ENCODE results near the gene IFITM10. TPM values are rescaled to one million over a fixed set of nuclear protein-coding genes. Genes with fewer than 3 reads are reported as not detected.
"Not testable (repeated sequence)": the region's sequence is repeated elsewhere in the genome, so short reads cannot be mapped to it uniquely, and the experiment has no call there.

Gene IFITM10
- total RNA-seq, 1 experiment from 2014 or later = 0.18 TPM

DNA sequence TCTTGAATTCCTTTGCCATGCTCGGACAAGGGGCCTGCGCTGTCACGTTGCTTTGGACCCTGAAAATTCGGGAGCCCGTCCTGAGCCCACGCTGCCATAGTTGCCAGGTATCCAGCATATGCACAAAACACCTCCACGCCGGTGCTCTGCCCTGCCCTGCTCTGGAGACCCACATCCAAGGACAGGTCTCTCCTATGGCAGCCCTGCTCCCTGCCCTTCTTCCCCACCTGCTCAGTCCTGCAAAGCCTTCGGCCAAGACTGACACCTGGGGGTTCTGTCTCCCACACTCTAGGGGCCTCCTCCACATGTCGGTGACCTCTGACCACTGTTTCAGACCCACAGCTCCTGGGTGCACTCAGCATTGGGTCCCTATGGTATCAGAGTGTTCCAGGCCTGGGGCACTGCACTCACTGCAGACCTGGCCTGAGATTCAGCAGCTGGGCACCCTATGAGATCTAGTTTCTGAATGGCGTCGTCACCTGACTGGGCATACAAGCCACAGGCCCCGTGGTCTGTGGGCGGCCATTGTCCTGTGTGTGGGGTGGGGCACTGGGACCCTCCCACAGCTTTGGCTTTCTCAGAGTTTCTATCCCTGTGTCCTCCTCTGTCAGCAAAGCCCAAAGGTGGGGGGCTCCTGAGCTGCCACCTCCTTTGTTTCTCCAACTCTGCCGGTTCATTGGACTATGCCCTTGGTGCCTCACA, 55.4 kb downstream of the IFITM10 start:
- no peak for DNase-seq
- no peaks in the 10 kb centered on the region for H3K36me3 ChIP-seq
- peaks cover 3% of the 10 kb centered on the region; the same call in 1 of the 2 replicates for H3K27me3 ChIP-seq
- no peaks in the 10 kb centered on the region for H3K9me3 ChIP-seq (replicated peaks)
- H3K4me1 ChIP-seq = peaks cover 10% of the 10 kb centered on the region
- no peak overlapping the region for H3K4me3 ChIP-seq
- H3K27ac ChIP-seq = no peak overlapping the region

DNA sequence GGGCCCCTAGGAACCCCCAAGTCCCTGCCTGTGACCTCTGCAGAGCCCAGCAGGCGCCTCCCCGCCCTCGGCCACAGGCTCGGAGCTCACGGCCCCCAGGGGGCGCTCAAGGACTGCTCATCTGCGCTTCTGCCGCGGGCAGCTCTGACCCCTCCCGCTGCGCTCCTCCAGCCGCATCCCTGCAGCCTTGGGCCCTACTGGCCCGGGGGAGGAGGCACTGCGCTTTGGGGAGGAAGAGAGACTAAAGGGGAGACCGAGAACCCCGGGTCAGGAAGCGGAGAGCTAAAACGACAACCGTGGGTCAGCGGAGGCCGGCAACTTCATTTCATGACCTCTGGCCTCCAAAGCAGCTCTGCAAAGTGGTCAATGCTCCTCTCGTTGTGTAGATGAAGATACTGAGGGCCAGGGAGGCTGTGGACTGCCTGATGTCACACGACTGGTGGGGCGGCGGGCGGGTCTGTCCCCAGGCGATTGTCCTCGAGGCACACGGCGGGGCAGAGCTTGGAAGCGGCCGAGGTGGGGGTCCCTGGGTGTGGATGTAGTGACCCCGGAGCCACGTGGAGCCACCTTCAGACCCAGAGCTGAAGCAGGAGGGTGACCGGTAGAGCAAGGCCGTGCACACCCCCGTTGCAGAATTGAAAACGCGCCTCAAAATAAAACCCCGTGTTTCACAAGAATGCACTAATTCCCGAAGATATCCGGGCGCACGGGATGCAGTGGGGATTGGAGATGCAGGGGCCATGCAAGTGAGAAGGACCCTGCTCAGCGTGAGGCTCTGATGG, 56.1 kb downstream of the IFITM10 start:
- peak; percentile 84 to 88 for DNase-seq
- no peaks in the 10 kb centered on the region for H3K9me3 ChIP-seq (replicated peaks)
- peaks cover 10% of the 10 kb centered on the region for H3K4me1 ChIP-seq
- no peaks in the 10 kb centered on the region for H3K36me3 ChIP-seq
- peak overlapping the region; percentile 48; the same call in 1 of the 2 replicates for H3K27ac ChIP-seq
- H3K4me3 ChIP-seq = peak overlapping the region; percentile 42
- peaks cover 3% of the 10 kb centered on the region; the same call in 1 of the 2 replicates for H3K27me3 ChIP-seq

DNA sequence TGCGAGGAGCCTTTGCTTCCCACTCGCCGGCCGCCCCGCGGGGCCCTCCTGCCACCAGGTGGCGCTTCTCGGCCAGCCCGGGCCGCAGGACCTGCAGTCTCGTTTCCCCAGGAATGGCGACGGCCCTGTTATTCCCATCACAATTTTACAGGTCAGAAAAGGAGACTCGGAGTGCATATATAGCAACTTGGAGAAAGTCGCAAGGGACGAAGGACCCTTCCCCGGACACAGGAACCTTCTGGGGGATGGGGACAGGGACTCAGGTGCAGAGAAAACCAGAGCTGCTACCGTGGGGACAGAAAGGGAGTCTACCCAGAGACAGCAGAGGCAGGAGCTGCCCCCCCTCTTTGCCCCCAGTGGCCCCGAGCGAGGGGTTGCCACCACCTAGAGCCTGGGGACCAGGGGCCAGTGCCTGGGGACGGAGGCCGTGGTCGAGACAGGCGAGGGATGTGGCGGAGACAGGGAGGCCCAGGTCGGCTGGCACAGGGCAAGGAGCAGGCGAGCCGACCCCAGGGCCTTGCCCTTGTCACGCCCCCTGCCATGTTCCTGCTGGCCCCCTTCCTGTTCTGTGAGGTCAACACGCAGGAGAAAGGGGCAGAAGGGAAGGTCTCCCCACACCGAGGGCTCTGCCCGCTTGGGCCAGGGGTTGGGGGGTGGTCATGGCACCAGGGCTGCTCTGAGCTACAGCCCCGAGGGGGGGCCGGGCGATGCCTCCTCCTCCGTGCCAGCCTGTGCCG, 56.9 kb downstream of the IFITM10 start:
- peak; percentile 83 to 87 for DNase-seq
- peak overlapping the region; percentile 48 for H3K27ac ChIP-seq
- peaks cover 10% of the 10 kb centered on the region for H3K4me1 ChIP-seq
- H3K36me3 ChIP-seq = no peaks in the 10 kb centered on the region
- peak overlapping the region; percentile 42 for H3K4me3 ChIP-seq
- H3K9me3 ChIP-seq (replicated peaks) = no peaks in the 10 kb centered on the region
- H3K27me3 ChIP-seq = peaks cover 3% of the 10 kb centered on the region; the same call in 1 of the 2 replicates

DNA sequence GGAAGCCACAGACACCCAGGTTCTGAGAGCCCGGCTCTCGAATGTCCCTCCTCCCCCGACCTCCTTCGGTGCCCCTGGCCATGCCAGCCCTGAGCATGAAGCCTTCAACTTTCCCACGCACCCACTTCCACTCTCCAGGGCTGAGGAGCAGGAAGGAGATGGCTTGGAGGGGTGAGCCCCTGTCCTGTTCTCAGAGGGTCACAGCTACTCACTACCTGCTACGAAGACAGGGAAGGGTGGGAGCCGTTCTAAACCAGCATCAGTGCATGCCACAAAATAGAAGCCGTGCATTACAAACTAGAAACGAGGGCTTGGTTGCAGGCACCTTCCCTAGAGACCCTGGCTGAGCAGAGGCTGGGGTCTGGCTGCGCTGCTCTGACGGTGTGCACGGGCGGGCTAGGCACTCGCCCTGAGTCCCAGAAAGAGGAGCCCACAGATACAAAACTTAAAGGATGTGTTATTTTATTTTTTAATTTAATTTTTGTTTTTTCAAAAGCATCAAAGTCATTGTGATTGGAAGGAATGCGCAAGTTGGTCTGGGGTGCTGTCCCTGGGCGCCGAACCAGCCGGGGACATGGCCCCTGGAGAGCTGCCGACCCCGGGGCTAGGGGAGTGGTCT, 57.6 kb downstream of the IFITM10 start:
- H3K27ac ChIP-seq = no peak overlapping the region
- no peaks in the 10 kb centered on the region for H3K36me3 ChIP-seq
- H3K4me3 ChIP-seq = no peak overlapping the region
- peaks cover 3% of the 10 kb centered on the region; the same call in 1 of the 2 replicates for H3K27me3 ChIP-seq
- DNase-seq = no peak
- no peaks in the 10 kb centered on the region for H3K9me3 ChIP-seq (replicated peaks)
- peaks cover 10% of the 10 kb centered on the region for H3K4me1 ChIP-seq

DNA sequence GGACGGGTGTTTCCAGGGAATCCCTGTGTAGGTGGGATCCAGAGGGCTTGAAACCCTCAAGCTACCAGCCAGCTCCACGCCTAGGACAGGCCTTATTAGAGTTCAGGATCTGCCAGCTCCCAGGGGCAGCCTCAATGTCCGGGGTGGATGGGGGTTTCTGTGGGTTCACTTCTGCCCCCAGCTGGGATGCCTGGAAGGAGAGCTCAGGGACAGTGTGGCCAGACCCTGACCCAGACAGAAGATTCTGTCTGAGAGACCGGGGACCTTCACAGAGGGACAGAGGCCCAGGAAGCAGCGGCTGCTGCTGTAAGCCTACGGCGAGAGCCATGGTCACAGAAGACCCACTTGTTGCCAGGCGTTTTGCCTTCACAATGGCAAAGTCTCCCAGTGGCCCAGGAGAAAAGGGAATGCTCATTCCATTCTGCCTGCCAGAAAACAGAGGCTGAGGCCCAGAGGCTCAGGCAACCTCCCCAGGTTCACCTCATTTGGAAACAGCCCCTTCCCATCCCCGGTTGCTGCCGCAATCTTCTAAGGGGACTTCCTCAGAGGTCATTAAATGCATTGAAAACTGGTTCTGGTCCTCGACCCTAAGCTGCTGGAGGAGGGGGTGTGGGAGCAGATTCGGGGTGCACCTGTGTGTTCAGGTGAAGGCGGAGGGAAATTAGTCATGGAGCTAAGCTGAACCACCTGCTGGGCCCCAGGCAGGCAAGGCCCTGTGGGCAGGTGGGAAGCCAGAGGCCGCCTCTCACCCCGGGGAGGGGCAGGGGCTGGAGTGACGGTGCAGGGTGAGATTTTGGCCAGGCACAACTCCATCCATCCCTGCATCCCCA, 58.3 kb downstream of the IFITM10 start:
- Histone ChIP-seq H3K9me3 (replicated peaks) (no peaks in the 10 kb centered on the region), H3K27me3 (peaks cover 3% of the 10 kb centered on the region; the same call in 1 of the 2 replicates), H3K4me3 (no peak overlapping the region), H3K36me3 (no peaks in the 10 kb centered on the region), H3K4me1 (peaks cover 10% of the 10 kb centered on the region), H3K27ac (no peak overlapping the region)
- DNase-seq = no peak

DNA sequence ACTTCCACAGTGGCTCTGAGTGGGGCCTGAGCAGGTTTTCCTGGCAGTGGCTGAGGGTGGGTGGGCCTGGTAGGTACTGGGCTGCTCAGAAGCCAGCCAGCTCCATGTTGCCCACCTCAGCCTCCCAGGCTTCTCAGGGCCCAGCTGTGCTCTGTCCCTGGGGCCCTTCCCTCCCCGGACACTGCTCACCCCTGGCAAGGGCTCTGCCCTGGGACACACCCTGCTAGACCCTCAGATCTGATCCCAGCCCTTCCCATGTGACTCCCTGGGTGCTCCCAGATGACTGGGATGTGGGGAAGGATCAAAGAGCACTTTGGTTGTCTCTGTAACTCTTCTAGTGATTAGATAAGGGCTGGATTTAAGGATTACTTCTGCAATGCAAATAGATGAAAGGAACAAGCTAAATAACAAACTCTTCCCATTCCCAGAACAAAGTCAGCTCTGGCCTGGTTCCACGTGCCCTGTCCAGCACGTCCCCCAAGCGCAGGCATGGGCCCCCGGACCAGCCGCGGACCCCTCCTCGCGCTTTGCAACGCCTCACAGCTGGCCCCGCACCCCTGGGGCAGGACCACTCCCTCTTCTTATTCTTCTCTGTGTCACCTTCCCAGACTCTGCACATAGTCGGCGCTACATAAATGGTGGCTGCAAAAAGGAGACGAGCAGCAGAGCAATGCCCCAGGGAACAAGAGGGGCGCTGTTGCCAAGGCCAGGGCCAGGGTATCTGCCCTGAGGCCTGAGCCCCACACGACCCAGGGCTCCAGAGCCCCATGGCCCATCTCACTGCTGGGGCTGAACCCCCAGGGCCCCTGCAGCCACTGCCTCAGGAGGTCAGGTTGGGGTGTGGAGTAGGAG, 59.1 kb downstream of the IFITM10 start:
- H3K4me3 ChIP-seq = no peak overlapping the region
- H3K27ac ChIP-seq = no peak overlapping the region
- DNase-seq = no peak
- no peaks in the 10 kb centered on the region for H3K9me3 ChIP-seq (replicated peaks)
- H3K4me1 ChIP-seq = peaks cover 10% of the 10 kb centered on the region
- no peaks in the 10 kb centered on the region for H3K36me3 ChIP-seq
- H3K27me3 ChIP-seq = peaks cover 3% of the 10 kb centered on the region; the same call in 1 of the 2 replicates

DNA sequence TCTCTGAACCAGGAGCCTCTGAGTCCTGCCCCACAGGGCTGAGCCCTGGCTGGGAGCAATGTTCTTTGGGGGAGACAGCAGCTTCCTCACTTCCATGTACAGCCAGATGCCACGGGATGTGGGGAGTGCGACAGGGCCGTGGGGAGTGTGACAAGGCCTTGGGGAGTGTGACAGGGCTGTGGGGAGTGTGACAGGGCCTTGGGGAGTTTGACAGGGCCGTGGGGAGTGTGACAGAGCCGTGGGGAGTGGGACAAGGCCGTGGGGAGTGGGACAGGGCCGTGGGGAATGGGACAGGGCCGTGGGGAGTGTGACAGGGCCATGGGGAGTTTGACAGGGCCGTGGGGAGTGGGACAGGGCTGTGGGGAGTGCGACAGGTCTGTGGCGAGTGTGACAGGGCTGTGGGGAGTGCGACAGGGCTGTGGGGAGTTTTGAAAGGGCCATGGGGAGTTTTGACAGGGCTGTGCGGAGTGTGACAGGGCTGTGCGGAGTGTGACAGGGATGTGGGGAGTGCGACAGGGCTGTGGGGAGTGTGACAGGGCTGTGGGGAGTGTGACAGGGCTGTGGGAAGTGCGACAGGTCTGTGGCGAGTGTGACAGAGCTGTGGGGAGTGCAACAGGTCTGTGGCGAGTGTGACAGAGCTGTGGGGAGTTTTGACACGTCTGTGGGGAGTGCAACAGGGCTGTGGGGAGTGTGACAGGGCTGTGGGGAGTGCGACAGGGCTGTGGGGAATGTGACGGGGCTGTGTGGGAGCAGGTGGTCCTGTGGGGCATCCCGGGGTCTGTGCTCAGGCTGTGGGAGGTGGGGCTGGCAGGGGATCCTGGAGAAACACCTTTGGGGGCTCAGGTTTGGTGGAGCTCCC, 60.0 kb downstream of the IFITM10 start:
- Histone ChIP-seq H3K4me1 (peaks cover 10% of the 10 kb centered on the region), H3K4me3 (no peak overlapping the region), H3K9me3 (replicated peaks) (no peaks in the 10 kb centered on the region), H3K36me3 (no peaks in the 10 kb centered on the region), H3K27me3 (peaks cover 6% of the 10 kb centered on the region; the same call in 1 of the 2 replicates), H3K27ac (no peak overlapping the region)
- DNase-seq = no peak

DNA sequence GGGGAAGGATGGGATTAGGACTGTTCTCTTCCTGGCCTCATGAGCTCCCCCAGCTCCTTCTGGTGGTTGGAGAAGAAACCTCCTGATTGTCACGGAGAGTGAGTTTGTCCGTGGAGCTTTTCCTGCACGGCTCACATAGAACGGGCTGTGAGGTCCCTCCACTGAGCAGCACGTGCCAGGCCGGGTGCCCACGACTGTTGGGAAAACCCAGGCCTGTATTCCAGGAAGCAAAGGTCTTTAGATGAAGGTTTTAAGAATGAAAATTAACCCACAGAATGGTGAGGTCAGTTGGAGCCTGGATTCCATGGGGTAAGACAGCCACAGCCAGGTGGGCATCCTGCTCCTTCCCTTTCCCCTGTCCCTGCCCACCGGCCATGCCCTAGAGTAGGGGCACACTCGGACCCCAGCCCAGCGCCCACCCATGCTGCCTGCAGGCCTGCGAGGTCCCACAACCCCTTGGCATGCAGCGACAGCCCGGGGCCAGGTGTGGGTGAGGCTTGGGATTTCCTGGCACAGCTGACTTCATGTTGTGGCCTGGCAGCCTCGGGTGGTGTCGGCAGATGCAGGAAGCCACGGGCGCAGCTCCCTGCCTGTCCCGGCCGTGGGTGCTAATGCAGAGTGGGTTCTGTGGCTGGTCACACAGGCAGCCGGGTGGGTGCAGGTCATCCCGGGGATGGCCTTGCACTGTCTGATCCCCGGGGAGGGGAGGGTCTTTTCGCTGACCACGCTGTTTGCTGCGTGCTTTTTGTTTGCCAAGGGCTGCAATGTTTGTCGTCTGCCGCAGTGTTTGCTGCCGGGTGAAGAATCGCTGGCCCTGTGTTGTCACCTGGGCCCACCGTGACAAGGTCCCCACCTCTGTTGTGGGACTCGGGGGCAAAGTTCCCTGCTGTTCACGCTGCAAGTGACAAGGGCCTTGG, 60.9 kb downstream of the IFITM10 start:
- not testable (repeated sequence) for H3K36me3 ChIP-seq; H3K27ac ChIP-seq; H3K4me1 ChIP-seq; H3K27me3 ChIP-seq; H3K9me3 ChIP-seq (replicated peaks); H3K4me3 ChIP-seq; DNase-seq

DNA sequence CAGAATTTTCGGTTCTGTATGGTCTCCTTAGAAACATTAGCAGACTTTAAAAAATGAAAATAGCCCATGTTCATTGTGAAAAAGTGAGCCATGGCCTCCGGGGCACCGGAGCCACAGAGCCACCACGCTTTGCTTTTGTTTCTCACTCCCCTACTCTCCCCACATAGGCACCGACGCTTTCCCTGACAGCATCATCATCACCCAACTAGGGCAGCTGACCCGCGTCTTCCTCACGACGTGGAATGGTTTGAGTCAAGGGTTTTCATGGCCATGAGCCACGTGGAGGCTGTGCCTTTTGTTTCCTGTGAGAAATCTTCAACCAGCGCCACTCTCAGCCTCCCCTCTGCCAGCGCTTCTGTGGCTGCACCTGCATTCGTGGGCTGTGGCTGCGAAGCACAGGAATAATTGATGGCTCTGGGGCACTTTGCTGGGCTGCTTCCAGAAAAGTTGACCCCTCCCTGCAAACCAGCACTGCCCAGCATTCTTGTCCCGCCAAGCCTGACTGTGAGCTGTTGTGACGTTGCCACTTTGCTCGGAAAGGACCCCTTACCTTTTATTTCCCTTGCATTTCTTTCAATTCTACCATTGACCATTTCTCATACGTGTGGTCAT, 62.0 kb downstream of the IFITM10 start:
- not testable (repeated sequence) for H3K36me3 ChIP-seq

DNA sequence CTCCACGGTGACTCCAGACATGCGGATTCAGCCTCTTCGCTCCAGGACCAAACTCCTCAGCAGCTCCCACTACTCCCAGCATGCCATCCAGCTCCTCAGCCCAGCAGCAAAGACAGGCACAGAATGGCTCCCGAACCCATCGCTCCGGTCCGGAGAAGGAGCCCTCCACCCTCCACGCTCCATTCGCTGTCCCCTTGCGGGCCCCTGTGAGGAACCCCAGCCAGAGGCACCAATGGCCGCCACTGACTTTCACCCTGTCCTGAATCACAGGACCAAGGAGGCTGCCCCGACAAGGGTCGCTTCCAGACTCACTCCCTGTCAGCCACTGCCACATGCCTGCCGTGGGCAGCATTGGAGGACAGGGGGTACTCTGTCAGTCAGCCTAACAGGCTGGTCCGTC, 64.2 kb downstream of the IFITM10 start:
- H3K27ac ChIP-seq; H3K36me3 ChIP-seq; H3K4me3 ChIP-seq; H3K4me1 ChIP-seq; H3K27me3 ChIP-seq; DNase-seq; H3K9me3 ChIP-seq (replicated peaks): not testable (repeated sequence)

More for the DNA sequence above, 62.0 kb downstream of the IFITM10 start:
- not testable (repeated sequence) for H3K4me1 ChIP-seq; DNase-seq; H3K27me3 ChIP-seq; H3K27ac ChIP-seq; H3K4me3 ChIP-seq; H3K9me3 ChIP-seq (replicated peaks)
